IPS-20b (cell line): Measurements from ENCODE around the gene ARHGEF6.

Source experiments
- H3K27ac ChIP-seq: one replicate; pipeline ENCODE4 v1.5.1; 2013; ENCODE audit warnings: low read length
- H3K27me3 ChIP-seq: 2 replicates; pipeline ENCODE4 v1.6.1; 2013; ENCODE audit warnings: mild to moderate bottlenecking, low read length, inconsistent platforms; ENCODE audit not compliant: insufficient read depth
- H3K36me3 ChIP-seq: 2 replicates; pipeline ENCODE4 v1.6.1; 2013; ENCODE audit warnings: low read depth, mild to moderate bottlenecking, inconsistent platforms, low read length, moderate library complexity; ENCODE audit not compliant: insufficient read depth
- H3K4me1 ChIP-seq: 2 replicates; pipeline ENCODE4 v1.6.1; 2013; ENCODE audit warnings: mild to moderate bottlenecking, control low read depth, inconsistent platforms, low read length, moderate library complexity; ENCODE audit not compliant: insufficient read depth
- H3K4me3 ChIP-seq: 2 replicates; pipeline ENCODE4 v1.5.1; 2013; ENCODE audit warnings: mild to moderate bottlenecking, low read length, inconsistent platforms
- H3K9ac ChIP-seq: 2 replicates; pipeline ENCODE4 v1.6.1; 2013; ENCODE audit warnings: low read depth, mild to moderate bottlenecking, inconsistent platforms, low read length, moderate library complexity
- H3K9me3 ChIP-seq: 2 replicates; pipeline ENCODE4 v1.6.1; 2013; ENCODE audit warnings: mild to moderate bottlenecking, low read depth, low read length, inconsistent platforms; ENCODE audit not compliant: insufficient read depth

The ARHGEF6 gene

DNA sequence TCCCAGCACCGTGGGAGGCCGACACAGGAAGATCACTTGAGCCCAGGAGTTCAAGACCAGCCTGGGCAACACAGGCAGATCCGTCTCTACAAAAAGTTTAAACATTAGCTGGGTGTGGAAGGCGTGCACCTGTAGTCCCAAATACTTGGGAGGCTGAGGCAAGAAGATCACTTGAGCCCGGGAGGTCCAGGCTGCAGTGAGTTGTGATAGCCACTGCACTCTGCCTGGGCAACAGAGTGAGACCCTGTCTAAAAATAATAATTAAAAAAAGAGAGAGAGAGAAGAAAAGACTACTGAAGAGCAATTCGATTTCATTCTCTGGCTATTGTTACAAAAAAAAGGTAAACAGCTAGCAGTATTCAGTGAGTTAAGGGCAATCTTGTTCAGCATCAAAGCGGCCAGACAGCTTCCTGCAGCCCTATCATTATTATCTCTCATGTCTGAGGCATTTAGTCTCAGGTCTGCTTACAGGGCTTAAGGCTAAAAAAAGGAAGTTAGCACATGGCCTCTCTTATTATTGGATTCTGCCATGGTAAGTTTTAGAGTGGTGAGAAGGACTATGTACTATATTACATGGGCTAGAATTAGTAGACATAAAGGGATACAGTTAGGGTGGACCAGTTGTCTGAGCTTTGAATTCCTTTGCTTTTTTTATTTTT is 37.9 kb downstream of the ARHGEF6 start:
- H3K27me3 ChIP-seq, result no peaks in the 10 kb centered on the region
- no peaks in the 10 kb centered on the region for H3K9me3 ChIP-seq
- H3K9ac ChIP-seq, result no peak overlapping the region
- H3K4me3 ChIP-seq, result no peak overlapping the region
- no peak overlapping the region for H3K27ac ChIP-seq
- H3K36me3 ChIP-seq, result no peaks in the 10 kb centered on the region
- no peaks in the 10 kb centered on the region for H3K4me1 ChIP-seq

DNA sequence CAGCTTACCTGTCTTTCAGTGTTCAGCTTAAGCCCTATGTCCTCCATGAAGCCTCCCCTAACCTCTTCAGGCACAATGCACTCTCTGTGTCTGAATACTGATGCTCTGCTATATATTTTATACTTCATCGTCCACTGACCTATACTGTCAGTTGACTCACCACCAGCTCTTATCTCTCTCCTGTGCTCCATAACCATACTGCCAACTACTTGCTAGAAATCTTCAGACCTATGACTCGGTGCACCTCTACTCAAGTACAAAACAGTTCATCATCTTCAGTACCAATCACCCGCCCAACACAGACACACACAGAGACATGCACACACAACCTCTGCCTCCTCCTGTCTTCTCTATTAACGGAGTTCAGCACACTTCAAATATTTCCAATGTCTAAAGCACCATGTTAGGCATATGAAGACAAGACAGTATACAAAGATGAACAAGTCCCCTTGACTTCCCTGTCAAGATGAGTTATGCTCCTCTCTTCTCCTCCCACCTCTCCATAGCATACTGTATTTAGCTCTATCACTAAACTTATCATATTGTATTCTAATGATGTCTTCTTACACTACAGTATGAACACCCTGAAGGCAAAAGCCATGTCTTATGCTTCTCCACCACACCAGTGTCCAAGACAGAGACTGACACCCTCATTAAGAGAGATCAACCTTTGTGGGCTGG is 42.5 kb downstream of the ARHGEF6 start:
- Histone ChIP-seq H3K27me3 (no peaks in the 10 kb centered on the region), H3K9me3 (no peaks in the 10 kb centered on the region), H3K4me3 (no peak overlapping the region), H3K9ac (no peak overlapping the region), H3K27ac (no peak overlapping the region), H3K36me3 (no peaks in the 10 kb centered on the region), H3K4me1 (no peaks in the 10 kb centered on the region)

DNA sequence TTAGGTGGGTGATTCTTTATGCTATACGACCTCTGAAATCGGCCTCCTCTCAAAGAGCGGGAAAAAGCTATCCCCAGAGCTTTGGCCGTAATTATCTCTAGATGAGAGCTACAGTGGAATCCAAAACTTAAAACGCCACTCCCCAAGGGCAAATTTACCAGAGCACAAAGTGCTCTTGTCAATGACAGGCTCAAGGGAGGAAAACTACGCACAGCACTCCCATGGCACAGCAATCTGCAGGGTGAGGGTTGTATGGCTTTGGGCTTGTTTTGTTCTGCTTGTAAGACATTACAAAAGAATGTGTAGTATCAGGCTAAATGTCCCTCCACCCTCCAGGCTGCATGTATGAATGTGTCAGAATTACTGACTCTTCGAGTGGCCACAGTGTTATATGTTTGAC is 44.0 kb downstream of the ARHGEF6 start:
- Histone ChIP-seq H3K4me3 (no peak overlapping the region), H3K36me3 (no peaks in the 10 kb centered on the region), H3K27ac (no peak overlapping the region), H3K9ac (no peak overlapping the region), H3K4me1 (no peaks in the 10 kb centered on the region), H3K27me3 (no peaks in the 10 kb centered on the region), H3K9me3 (no peaks in the 10 kb centered on the region)

DNA sequence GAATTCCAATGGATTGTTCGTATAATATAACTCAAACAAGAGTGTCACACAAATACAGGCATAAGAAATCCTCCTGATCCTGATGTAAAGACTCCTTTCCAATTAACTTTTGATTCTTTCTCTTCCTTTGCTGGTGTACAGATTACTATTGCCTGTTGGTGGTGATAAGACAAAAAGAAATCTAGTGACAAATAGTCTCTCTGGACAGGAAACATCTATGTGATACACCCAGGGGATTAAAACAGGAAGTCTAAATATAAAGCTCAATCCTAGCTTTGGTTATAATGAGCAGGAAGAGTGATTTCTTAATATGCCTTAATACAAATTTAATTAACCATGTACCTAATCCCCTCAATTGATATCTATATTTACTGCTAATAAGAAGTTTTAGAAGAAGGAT is 45.1 kb downstream of the ARHGEF6 start:
- no peaks in the 10 kb centered on the region for H3K36me3 ChIP-seq

GRCh38 chrX:136733613-136734012 is 47.1 kb downstream of the ARHGEF6 start:
- Histone ChIP-seq H3K36me3 (no peaks in the 10 kb centered on the region), H3K27ac (no peak overlapping the region), H3K9ac (no peak overlapping the region), H3K4me1 (no peaks in the 10 kb centered on the region), H3K4me3 (no peak overlapping the region), H3K27me3 (no peaks in the 10 kb centered on the region), H3K9me3 (no peaks in the 10 kb centered on the region)

More for the DNA sequence above, 45.1 kb downstream of the ARHGEF6 start:
- Histone ChIP-seq H3K27me3 (no peaks in the 10 kb centered on the region), H3K4me1 (no peaks in the 10 kb centered on the region), H3K9ac (no peak overlapping the region), H3K4me3 (no peak overlapping the region), H3K27ac (no peak overlapping the region), H3K9me3 (no peaks in the 10 kb centered on the region)

DNA sequence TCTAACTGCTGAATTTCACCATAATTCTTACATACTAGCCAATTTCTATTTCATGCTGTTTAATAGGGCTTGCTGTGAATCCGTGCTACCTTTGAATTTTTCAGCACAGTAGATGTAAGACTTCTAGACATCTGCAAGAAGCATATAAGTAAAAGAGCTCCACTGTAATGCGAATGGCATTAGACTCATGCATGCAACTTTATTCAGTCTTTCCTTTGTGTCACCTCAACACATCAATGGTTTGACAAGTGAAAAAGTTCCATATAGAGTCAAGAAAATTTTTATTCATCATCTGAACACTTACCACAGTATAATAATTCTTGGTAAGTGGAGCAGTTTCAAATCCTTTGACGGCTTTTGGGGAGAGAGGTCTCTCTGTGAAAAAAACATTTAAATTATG is 48.9 kb downstream of the ARHGEF6 start:
- Histone ChIP-seq H3K36me3 (no peaks in the 10 kb centered on the region), H3K4me3 (no peak overlapping the region), H3K9me3 (no peaks in the 10 kb centered on the region), H3K9ac (no peak overlapping the region), H3K4me1 (no peaks in the 10 kb centered on the region), H3K27ac (no peak overlapping the region), H3K27me3 (no peaks in the 10 kb centered on the region)

DNA sequence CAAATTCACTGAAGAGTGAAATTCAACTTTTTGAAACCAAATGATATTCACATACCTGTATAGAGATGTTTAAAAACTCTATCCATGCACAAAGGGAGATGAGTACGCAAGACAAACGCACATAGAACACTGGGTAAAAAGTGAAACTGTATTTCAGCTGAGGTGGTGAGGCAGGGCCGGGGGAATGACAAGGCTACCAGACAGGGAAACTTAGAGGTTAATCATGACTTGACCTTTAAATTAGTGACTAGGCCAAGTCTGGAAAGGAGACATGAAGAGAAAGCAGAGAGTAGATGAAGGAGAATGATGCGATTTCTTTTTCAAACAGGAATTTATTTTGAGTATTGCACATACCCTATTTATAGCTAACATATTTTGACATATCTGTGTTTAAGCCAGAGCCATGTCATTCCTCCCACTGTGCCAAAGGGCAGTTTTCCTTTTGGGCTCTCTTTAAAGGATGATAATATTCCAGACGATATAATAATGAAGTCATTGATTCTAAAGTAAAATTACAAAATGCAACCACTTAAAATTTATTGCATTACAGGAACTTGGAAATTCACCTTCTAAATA is 49.4 kb downstream of the ARHGEF6 start:
- Histone ChIP-seq H3K9me3 (no peaks in the 10 kb centered on the region), H3K36me3 (no peaks in the 10 kb centered on the region), H3K27ac (no peak overlapping the region)

DNA sequence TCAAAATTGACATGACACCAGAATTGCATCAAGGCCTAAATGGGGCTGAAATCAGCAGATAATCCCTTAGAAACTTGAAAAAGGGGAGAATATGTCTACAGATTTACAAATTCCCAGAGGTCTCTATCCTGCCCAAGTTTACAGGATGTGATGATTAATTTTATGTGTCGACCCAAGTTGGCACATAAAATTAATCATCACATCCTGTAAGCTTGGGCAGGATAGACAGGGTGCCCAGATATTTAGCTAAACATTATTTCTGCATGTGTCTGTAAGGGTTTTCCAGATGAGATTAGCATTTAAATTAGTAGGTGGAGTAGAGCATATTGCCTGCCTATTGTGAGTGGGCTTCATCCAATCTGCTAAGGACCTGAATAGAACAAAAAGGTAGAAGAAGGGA is 52.3 kb downstream of the ARHGEF6 start:
- no peak overlapping the region for H3K9ac ChIP-seq
- no peaks in the 10 kb centered on the region for H3K4me1 ChIP-seq
- no peaks in the 10 kb centered on the region for H3K36me3 ChIP-seq
- no peaks in the 10 kb centered on the region for H3K9me3 ChIP-seq
- H3K27me3 ChIP-seq, result no peaks in the 10 kb centered on the region
- H3K27ac ChIP-seq, result no peak overlapping the region
- no peak overlapping the region for H3K4me3 ChIP-seq

More for the DNA sequence above, 49.4 kb downstream of the ARHGEF6 start:
- no peaks in the 10 kb centered on the region for H3K4me1 ChIP-seq
- no peak overlapping the region for H3K9ac ChIP-seq
- no peaks in the 10 kb centered on the region for H3K27me3 ChIP-seq
- no peak overlapping the region for H3K4me3 ChIP-seq

- H3K4me3 ChIP-seq, result no peak overlapping the region
- no peaks in the 10 kb centered on the region for H3K36me3 ChIP-seq
- no peaks in the 10 kb centered on the region for H3K27me3 ChIP-seq
- no peak overlapping the region for H3K9ac ChIP-seq
- H3K4me1 ChIP-seq, result no peaks in the 10 kb centered on the region
- H3K9me3 ChIP-seq, result no peaks in the 10 kb centered on the region
- no peak overlapping the region for H3K27ac ChIP-seq
Observed at GRCh38 chrX:136725441-136726104, 55.2 kb downstream of the ARHGEF6 start.

DNA sequence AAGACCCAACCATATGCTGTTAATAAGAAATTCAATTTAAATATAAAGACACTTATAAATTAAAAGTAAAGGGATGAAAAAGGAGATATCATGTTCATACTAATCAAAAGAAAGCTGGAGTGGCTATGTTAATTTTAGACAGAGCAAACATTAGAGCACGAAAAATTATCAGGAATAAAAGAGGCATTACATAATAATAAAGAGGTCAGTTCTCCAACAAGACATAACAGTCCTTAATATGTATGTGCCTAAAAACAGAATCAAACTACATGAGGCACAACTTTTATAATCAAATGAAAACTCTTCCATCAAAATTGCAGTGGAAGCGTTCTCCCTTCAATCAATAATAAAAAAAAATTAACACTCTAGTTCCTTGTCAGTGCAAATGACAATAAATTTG is 62.6 kb downstream of the ARHGEF6 start:
- peaks cover 1% of the 10 kb centered on the region; the same call in 1 of the 2 replicates for H3K4me1 ChIP-seq

DNA sequence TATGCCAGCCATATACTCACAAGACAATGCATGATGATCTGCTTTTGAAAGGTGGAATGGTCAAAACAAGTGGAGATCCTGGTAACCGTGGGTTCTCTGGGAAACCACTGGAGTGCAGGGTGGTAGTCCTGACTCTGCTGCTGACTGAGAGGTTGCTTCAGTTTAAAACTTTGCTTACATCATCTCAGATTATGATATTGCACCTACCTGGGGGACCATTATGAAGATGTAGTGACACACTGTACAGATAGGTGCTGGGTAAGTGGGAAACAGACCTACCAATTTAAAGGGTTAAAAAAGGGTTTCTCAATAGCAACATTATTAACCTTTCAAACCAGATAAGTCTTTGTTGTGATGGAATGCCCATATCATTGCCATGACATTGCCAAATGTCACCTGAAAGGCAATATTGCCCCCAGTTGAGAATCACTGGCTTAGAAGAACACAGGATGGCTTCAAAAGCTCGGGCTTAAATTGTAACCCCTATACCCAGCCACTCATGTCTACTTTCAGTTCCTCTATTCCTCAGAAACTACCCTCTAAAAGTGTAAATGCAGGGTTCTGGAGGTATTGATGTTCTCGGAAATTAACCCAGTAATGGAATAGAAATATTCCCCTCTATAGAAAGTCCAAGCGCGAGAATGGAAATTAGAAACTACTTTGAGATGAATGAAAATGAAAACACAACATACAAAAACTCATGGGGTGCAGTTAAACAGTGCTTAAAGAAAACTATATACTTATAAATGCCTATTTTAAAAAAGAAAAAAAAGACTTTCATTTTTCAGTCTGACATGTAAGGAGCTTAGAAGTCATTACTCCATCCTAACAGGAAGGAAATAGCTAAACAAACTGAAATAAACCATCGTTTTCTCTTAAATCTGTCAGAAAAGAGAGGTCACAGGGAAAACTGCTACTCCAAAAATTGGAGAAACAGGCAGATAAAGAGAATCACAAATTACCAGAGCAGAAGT is 65.8 kb downstream of the ARHGEF6 start:
- Histone ChIP-seq H3K27me3 (no peaks in the 10 kb centered on the region), H3K4me3 (no peak overlapping the region), H3K9ac (no peak overlapping the region), H3K9me3 (no peaks in the 10 kb centered on the region), H3K36me3 (no peaks in the 10 kb centered on the region), H3K4me1 (peaks cover 7% of the 10 kb centered on the region; the same call in 1 of the 2 replicates), H3K27ac (no peak overlapping the region)

More for the DNA sequence above, 62.6 kb downstream of the ARHGEF6 start:
- Histone ChIP-seq H3K9me3 (no peaks in the 10 kb centered on the region), H3K4me3 (no peak overlapping the region), H3K27ac (no peak overlapping the region), H3K9ac (no peak overlapping the region), H3K27me3 (no peaks in the 10 kb centered on the region), H3K36me3 (no peaks in the 10 kb centered on the region)
